ENCODE data around the gene KIF26B. TPM values are rescaled to one million over a fixed set of nuclear protein-coding genes. Genes with fewer than 3 reads are reported as not detected.

KIF26B gene
- total RNA-seq, 1 donor from 2014 or later: 4.0 TPM

GRCh38 chr1:245205864-245206263 is 51.1 kb downstream of the KIF26B start:
- DNase-seq (ENCODE audit: extremely low read depth, low read depth, low spot score): no peak

GRCh38 chr1:245207056-245207638 is 52.4 kb downstream of the KIF26B start:
- no peak for DNase-seq (ENCODE audit: extremely low read depth, low read depth, low spot score)

GRCh38 chr1:245207801-245208200 is 53.0 kb downstream of the KIF26B start:
- no peak for DNase-seq (ENCODE audit: extremely low read depth, low read depth, low spot score)

- no peak for DNase-seq (ENCODE audit: extremely low read depth, low read depth, low spot score)
Measured at GRCh38 chr1:245209658-245210435, 55.1 kb downstream of the KIF26B start.

GRCh38 chr1:245211035-245211749 is 56.4 kb downstream of the KIF26B start:
- no peak for DNase-seq (ENCODE audit: extremely low read depth, low read depth, low spot score)

- DNase-seq (ENCODE audit: extremely low read depth, low read depth, low spot score): no peak
Measured at GRCh38 chr1:245211761-245212160, 57.0 kb downstream of the KIF26B start.

- DNase-seq (ENCODE audit: extremely low read depth, low read depth, low spot score): no peak
Measured at GRCh38 chr1:245212221-245212710, 57.5 kb downstream of the KIF26B start.

- no peak for DNase-seq (ENCODE audit: extremely low read depth, low read depth, low spot score)
Measured at GRCh38 chr1:245213066-245213831, 58.5 kb downstream of the KIF26B start.

- no peak for DNase-seq (ENCODE audit: extremely low read depth, low read depth, low spot score)
Measured at GRCh38 chr1:245215071-245215470, 60.3 kb downstream of the KIF26B start.

GRCh38 chr1:245216366-245217115 is 61.8 kb downstream of the KIF26B start:
- DNase-seq (ENCODE audit: extremely low read depth, low read depth, low spot score): no peak

- DNase-seq (ENCODE audit: extremely low read depth, low read depth, low spot score): no peak
Measured at GRCh38 chr1:245217853-245218608, 63.2 kb downstream of the KIF26B start.

GRCh38 chr1:245220381-245220985 is 65.7 kb downstream of the KIF26B start:
- DNase-seq (ENCODE audit: extremely low read depth, low read depth, low spot score): no peak

GRCh38 chr1:245221805-245222204 is 67.0 kb downstream of the KIF26B start:
- no peak for DNase-seq (ENCODE audit: extremely low read depth, low read depth, low spot score)

GRCh38 chr1:245222931-245223595 is 68.3 kb downstream of the KIF26B start:
- no peak for DNase-seq (ENCODE audit: extremely low read depth, low read depth, low spot score)

GRCh38 chr1:245225322-245226202 is 70.8 kb downstream of the KIF26B start:
- no peak for DNase-seq (ENCODE audit: extremely low read depth, low read depth, low spot score)

- no peak for DNase-seq (ENCODE audit: extremely low read depth, low read depth, low spot score)
Measured at GRCh38 chr1:245226203-245226499, 71.4 kb downstream of the KIF26B start.

- no peak for DNase-seq (ENCODE audit: extremely low read depth, low read depth, low spot score)
Measured at GRCh38 chr1:245229051-245229450, 74.3 kb downstream of the KIF26B start.

GRCh38 chr1:245232931-245233330 is 78.1 kb downstream of the KIF26B start:
- no peak for DNase-seq (ENCODE audit: extremely low read depth, low read depth, low spot score)

Measured in glomerular endothelial cell (primary cell).